Gastroesophageal sphincter (tissue), 4 donors: ENCODE measurements around the gene ALDH1A1. TPM values are rescaled to one million over a fixed set of nuclear protein-coding genes. Genes with fewer than 3 reads are reported as not detected.

ENCODE experiments used
- ATAC-seq: fragments of 150-250 bp; one replicate; pipeline ENCODE4 v1.9.1; 2016; ENCODE audit warnings: mild to moderate bottlenecking, moderate library complexity
- H3K27ac ChIP-seq, 4 donors: fragments of 200-600 bp; sonication (generic) in 3 of 4; 1 replicate in 3 of 4; 2 replicates in 1 of 4; pipeline ENCODE4 v1.5.1; 2016 to 2019
- H3K27me3 ChIP-seq: fragments of 200-600 bp; sonication (generic); one replicate; pipeline ENCODE4 v1.5.1; 2019
- H3K36me3 ChIP-seq, 2 donors: fragments of 200-600 bp; sonication (generic); one replicate each; pipeline ENCODE4 v1.5.1; 2019; ENCODE audit warnings: control low read depth in 1 of 2
- H3K4me1 ChIP-seq, 3 donors: fragments of 200-600 bp; sonication (generic); 1 replicate in 2 of 3; 2 replicates in 1 of 3; pipeline ENCODE4 v1.5.1; 2016 to 2019; ENCODE audit warnings: control low read depth in 2 of 3
- H3K4me3 ChIP-seq, 2 donors: fragments of 200-600 bp; sonication (generic); one replicate each; pipeline ENCODE4 v1.5.1; 2019; ENCODE audit warnings: mild to moderate bottlenecking in 1 of 2, moderate library complexity in 1 of 2
- H3K9me3 ChIP-seq, 3 donors: fragments of 200-600 bp; sonication (generic); one replicate each; pipeline ENCODE4 v1.5.1; 2017 to 2019; ENCODE audit warnings: control low read depth in 2 of 3
- EP300 ChIP-seq: sonication (generic); formaldehyde crosslinking; IDR thresholded peaks from one replicate; pipeline ENCODE4 v1.6.1; 2017; ENCODE audit warnings: antibody characterized with exemption, mild to moderate bottlenecking
- POLR2A ChIP-seq, 2 donors: fragments of 450-650 bp; IDR thresholded peaks; one replicate each; pipeline ENCODE4 v1.6.1; 2017; ENCODE audit warnings: antibody characterized with exemption in 2 of 2, mild to moderate bottlenecking in 2 of 2, moderate library complexity in 1 of 2
- POLR2AphosphoS5 ChIP-seq: sonication (generic); formaldehyde crosslinking; IDR thresholded peaks from one replicate; pipeline ENCODE4 v1.6.1; 2017; ENCODE audit warnings: antibody characterized with exemption
- WGBS, 2 donors: methylation state at CpG; one replicate each; pipeline ENCODE4 v1.1.5; 2018; ENCODE audit warnings: low coverage in 1 of 2; 5-methylcytosine and 5-hydroxymethylcytosine counted together
- total RNA-seq, 4 donors: library from RNA; depleted of rRNA; stranded (reverse); fragments of >200 nt; gene quantifications; one replicate each; pipeline ENCODE4 v1.1.0, GENCODE V29; 2016
- TF ChIP-seq, protein P1 (sequence below), 4 experiments: fragments of 200-600 bp in 2 of 4; fragments of 450-650 bp in 2 of 4; sonication (generic) in 1 of 4; IDR thresholded peaks; one replicate each; pipeline ENCODE4 v1.5.1; 2017 to 2019; ENCODE audit warnings: antibody characterized with exemption in 4 of 4, mild to moderate bottlenecking in 2 of 4, moderate library complexity in 2 of 4

ALDH1A1 gene
- total RNA-seq, 4 donors from 2014 or later = 49.2 to 118 (median 83.9) TPM

DNA sequence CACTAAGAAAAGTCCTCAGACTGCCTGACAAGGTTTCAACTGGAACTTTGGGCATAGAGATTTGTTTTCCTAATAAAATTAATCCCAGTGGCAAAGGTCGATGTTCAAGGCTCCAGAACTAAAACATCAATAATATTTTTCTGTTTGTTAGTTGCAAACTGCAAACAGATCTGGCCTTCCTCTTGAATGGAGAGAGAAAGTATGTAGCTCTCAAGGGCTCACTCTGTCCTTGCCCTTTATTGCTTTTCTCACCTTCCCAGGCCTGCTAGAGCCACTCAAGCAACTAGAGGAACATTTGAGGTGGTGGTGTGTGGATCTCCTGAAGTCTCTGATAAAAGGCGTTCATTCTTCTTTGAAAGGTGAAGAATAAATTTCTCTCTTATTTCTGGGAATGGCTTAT is 16.6 kb downstream of the ALDH1A1 start:
- Histone ChIP-seq H3K36me3 (peaks cover 0 to 5% of the 10 kb centered on the region in 2 donors), H3K27ac (no peak overlapping the region), H3K4me3 (no peak overlapping the region), H3K27me3 (no peaks in the 10 kb centered on the region), H3K9me3 (no peaks in the 10 kb centered on the region), H3K4me1 (peaks cover 0 to 7% (median 0%) of the 10 kb centered on the region in 3 donors)
- 83 to 84% methylated on average over 2 of the region's 2 CpGs for WGBS, 2 donors
- ATAC-seq = no peak
- TF ChIP-seq EP300 (no peak), POLR2A (IDR thresholded peaks at IDR 0.05) (no peak), POLR2AphosphoS5 (no peak)
- TF ChIP-seq, protein P1, sequence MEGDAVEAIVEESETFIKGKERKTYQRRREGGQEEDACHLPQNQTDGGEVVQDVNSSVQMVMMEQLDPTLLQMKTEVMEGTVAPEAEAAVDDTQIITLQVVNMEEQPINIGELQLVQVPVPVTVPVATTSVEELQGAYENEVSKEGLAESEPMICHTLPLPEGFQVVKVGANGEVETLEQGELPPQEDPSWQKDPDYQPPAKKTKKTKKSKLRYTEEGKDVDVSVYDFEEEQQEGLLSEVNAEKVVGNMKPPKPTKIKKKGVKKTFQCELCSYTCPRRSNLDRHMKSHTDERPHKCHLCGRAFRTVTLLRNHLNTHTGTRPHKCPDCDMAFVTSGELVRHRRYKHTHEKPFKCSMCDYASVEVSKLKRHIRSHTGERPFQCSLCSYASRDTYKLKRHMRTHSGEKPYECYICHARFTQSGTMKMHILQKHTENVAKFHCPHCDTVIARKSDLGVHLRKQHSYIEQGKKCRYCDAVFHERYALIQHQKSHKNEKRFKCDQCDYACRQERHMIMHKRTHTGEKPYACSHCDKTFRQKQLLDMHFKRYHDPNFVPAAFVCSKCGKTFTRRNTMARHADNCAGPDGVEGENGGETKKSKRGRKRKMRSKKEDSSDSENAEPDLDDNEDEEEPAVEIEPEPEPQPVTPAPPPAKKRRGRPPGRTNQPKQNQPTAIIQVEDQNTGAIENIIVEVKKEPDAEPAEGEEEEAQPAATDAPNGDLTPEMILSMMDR (IDR thresholded peaks at IDR 0.05) = no peak

DNA sequence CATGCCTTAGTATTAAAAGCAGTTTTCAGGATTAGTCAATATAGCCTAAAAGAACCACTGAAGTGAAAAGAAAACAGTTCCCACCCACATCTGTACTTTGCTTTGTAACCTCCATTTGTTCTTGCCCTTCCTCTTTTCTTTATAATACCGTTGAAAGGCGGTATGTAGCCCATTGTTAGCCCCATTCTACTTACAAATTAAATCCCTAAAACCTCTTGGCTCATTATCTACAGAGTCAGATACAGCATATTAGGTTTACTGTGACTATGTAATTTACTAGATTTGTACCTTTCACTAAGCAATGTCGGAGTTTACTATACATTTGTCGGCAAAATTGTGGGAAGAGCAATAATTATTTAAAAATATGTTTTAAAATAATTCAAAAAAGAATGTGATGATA is 17.3 kb downstream of the ALDH1A1 start:
- peaks cover 0 to 7% (median 0%) of the 10 kb centered on the region in 3 donors for H3K4me1 ChIP-seq
- H3K9me3 ChIP-seq = no peaks in the 10 kb centered on the region
- WGBS, 2 donors = 89 to 90% methylated on average over 2 to 4 of the region's 4 CpGs
- no peak for ATAC-seq
- H3K27ac ChIP-seq = no peak overlapping the region
- peaks cover 0 to 5% of the 10 kb centered on the region in 2 donors for H3K36me3 ChIP-seq
- no peaks in the 10 kb centered on the region for H3K27me3 ChIP-seq
- H3K4me3 ChIP-seq = no peak overlapping the region
- TF ChIP-seq POLR2A (IDR thresholded peaks at IDR 0.05) (no peak), POLR2AphosphoS5 (no peak)
- TF ChIP-seq, protein P1 (IDR thresholded peaks at IDR 0.05) = no peak

DNA sequence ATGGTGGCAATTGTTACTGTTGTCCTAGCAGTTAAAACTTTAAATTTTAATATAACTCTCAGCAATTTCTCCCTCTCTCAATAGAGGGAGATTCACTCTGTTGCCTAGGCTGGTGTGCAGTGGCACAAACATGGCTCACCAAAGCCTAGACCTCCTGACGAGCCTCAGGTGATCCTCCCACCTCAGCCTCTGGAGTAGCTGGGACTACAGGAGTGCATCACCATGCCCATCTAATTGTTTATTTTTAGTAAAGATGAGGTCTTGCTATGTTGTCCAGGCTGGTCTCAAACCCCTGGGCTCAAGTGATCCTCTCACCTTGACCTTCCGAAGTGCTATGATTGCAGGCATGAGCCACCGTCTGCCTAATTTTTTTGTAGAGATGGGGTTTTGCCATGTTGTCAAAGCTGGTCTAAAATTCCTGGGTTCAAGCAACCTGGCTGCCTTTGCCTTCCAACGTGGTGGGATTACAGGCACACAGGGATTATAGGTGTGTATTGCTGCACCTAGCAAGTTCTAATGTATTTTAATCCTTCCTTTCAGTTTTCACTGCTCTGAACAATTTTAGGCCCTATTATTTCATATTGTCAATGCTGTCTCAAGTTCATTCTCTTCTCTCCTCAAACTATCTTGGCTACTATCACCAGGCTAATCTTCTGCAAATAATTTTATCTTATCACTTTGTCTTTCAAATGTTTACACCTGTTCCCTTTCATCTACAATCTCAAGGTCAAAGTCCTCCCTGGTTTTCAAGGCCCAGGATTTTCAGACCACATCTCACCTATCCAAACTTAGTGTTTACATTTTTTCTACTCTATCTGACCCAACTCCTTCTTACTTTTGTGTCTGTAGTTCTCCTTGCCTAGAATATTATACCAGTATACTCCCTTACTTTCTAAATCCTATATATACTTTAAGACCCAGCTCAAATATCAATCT is 18.9 kb downstream of the ALDH1A1 start:
- H3K4me3 ChIP-seq = no peak overlapping the region
- H3K4me1 ChIP-seq = peaks cover 0 to 7% (median 0%) of the 10 kb centered on the region in 3 donors
- peaks cover 0 to 5% of the 10 kb centered on the region in 2 donors for H3K36me3 ChIP-seq
- ATAC-seq = no peak
- WGBS, 2 donors = 83 to 93% methylated on average over 2 to 3 of the region's 4 CpGs
- no peaks in the 10 kb centered on the region for H3K9me3 ChIP-seq
- no peak overlapping the region for H3K27ac ChIP-seq
- no peaks in the 10 kb centered on the region for H3K27me3 ChIP-seq
- no peak for TF ChIP-seq POLR2AphosphoS5
- no peak for TF ChIP-seq EP300
- TF ChIP-seq POLR2A (IDR thresholded peaks at IDR 0.05) = no peak
- TF ChIP-seq, protein P1 (IDR thresholded peaks at IDR 0.05) = no peak

DNA sequence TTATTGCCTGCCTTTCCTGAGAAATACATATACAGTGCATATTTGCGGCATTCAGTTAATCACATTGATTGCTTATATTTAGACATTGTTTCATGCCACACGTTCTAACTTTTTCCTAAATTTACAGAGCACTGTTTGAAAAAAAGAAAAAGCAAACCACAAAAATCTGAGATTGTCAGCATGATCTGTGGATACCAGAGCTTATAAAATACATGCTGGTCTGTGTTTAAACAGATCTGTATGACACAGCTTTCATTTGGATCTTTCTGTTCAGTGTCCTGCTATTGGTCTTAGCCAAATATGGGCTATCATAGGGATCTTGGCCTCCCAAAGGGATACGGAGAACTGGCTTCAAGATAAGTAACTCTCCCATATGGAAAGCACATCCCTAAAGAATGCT is 20.2 kb downstream of the ALDH1A1 start:
- ATAC-seq = no peak
- 53 to 59% methylated on average over 3 of the region's 3 CpGs for WGBS, 2 donors
- Histone ChIP-seq H3K9me3 (no peaks in the 10 kb centered on the region), H3K4me3 (no peak overlapping the region), H3K36me3 (no peaks in the 10 kb centered on the region), H3K27ac (no peak overlapping the region), H3K27me3 (no peaks in the 10 kb centered on the region), H3K4me1 (peaks cover 0 to 7% (median 0%) of the 10 kb centered on the region in 3 donors)
- no peak for TF ChIP-seq EP300
- TF ChIP-seq, protein P1 (IDR thresholded peaks at IDR 0.05) = no peak
- TF ChIP-seq POLR2AphosphoS5 = no peak
- TF ChIP-seq POLR2A (IDR thresholded peaks at IDR 0.05) = no peak

DNA sequence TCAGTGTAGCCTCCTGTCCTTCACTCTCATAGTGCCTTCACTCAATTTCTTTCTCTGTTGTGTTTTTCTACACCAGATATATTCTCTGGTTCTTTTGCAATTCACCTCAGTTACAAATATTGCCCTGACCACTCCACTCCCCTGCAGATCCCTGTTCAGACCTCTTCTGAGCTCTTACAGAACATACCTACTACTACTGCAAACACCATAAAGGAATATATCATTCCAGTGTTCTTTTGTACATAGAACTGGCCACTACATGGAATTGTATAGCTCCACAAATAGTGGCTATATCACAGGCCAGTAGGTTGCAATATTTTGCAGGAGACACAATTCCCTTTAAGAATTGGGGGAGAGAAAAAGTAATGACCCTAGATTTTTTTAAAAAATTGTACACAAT is 21.0 kb downstream of the ALDH1A1 start:
- no peaks in the 10 kb centered on the region for H3K27me3 ChIP-seq
- no peaks in the 10 kb centered on the region for H3K9me3 ChIP-seq
- H3K27ac ChIP-seq = no peak overlapping the region
- H3K36me3 ChIP-seq = no peaks in the 10 kb centered on the region
- H3K4me1 ChIP-seq = peaks cover 0 to 7% (median 0%) of the 10 kb centered on the region in 3 donors
- ATAC-seq = no peak
- TF ChIP-seq EP300 (no peak), POLR2A (IDR thresholded peaks at IDR 0.05) (no peak), POLR2AphosphoS5 (no peak)
- TF ChIP-seq, protein P1 (IDR thresholded peaks at IDR 0.05) = no peak
- H3K4me3 ChIP-seq = no peak overlapping the region
